Stomach (tissue), 9 donors: ENCODE results near the gene ENTPD6. TPM values are rescaled to one million over a fixed set of nuclear protein-coding genes. Genes with fewer than 3 reads are reported as not detected.

Experiments
- DNase-seq, 2 donors: peaks; one replicate each; pipeline versions ENCODE4 v3.0.0 to v3.0.0-alpha.2; 2013 to 2019
- H3K27ac ChIP-seq, 5 donors: fragments of 200-600 bp in 4 of 5; sonication (generic) in 4 of 5; one replicate each; pipeline ENCODE4 v1.5.1; 2013 to 2019; ENCODE audit warnings: mild to moderate bottlenecking in 1 of 5, moderate library complexity in 1 of 5
- H3K27me3 ChIP-seq, 3 donors: fragments of 200-600 bp; sonication (generic); one replicate each; pipeline ENCODE4 v1.5.1; 2017 to 2019; ENCODE audit warnings: mixed run types in 1 of 3
- H3K36me3 ChIP-seq, 4 donors: fragments of 200-600 bp; sonication (generic); 1 replicate in 3 of 4; 2 replicates in 1 of 4; pipeline ENCODE4 v1.5.1; 2016 to 2019
- H3K4me1 ChIP-seq, 4 donors: fragments of 200-600 bp; sonication (generic); one replicate each; pipeline ENCODE4 v1.5.1; 2016 to 2019
- H3K4me3 ChIP-seq, 4 donors: fragments of 200-600 bp; sonication (generic) in 3 of 4; one replicate each; pipeline ENCODE4 v1.5.1; 2016 to 2019; ENCODE audit warnings: mild to moderate bottlenecking in 1 of 4
- H3K9me3 ChIP-seq, 4 donors: fragments of 200-600 bp; sonication (generic); one replicate each; pipeline ENCODE4 v1.5.1; 2016 to 2019
- CTCF ChIP-seq, 7 experiments: fragments of 450-650 bp in 4 of 7; fragments of 200-600 bp in 3 of 7; sonication (generic) in 3 of 7; IDR thresholded peaks; one replicate each; pipeline ENCODE4 v1.5.1; 2016 to 2019; ENCODE audit warnings: antibody characterized with exemption in 7 of 7, control low read depth in 2 of 7, mild to moderate bottlenecking in 1 of 7
- EP300 ChIP-seq: sonication (generic); formaldehyde crosslinking; IDR thresholded peaks from one replicate; pipeline ENCODE4 v1.6.1; 2017; ENCODE audit warnings: antibody characterized with exemption
- POLR2A ChIP-seq, 4 donors: fragments of 450-650 bp; IDR thresholded peaks; one replicate each; pipeline ENCODE4 v1.6.1; 2016; ENCODE audit warnings: antibody characterized with exemption in 4 of 4, control low read depth in 2 of 4, mild to moderate bottlenecking in 1 of 4, moderate library complexity in 1 of 4
- POLR2AphosphoS5 ChIP-seq, 3 donors: sonication (generic); formaldehyde crosslinking; IDR thresholded peaks; one replicate each; pipeline ENCODE4 v1.6.1; 2016; ENCODE audit warnings: antibody characterized with exemption in 3 of 3
- WGBS, 5 donors: extraction: QIAGEN DNeasy Blood & Tissue Kit in 3 of 5; methylation state at CpG; one replicate each; pipeline versions ENCODE4 v1.1.5 to v1.1.7; 2013 to 2018; 5-methylcytosine and 5-hydroxymethylcytosine counted together
- intact Hi-C: fragments of 100-400 bp; cut with DNase I; formaldehyde crosslinking; loops from one replicate; pipeline ENCODE4 v1.15.1; 2023; ENCODE audit warnings: low total_unique reads
- polyA plus RNA-seq, 3 donors: library from polyadenylated mRNA; stranded (reverse); fragments of 200-250 nt; gene quantifications; one replicate each; pipeline ENCODE4 v1.2.3, GENCODE V29; 2013
- total RNA-seq, 5 donors: library from RNA; depleted of rRNA; stranded (reverse); fragments of >200 nt; gene quantifications; one replicate each; pipeline versions ENCODE4 v1.1.0 to v1.2.3, GENCODE V29; 2014 to 2016
- donor health status: healthy with polysubstance abuse.
- donor health status: Bipolar disorder and iron deficiency.
- donor health status: healthy.

Gene ENTPD6
- total and polyA plus RNA-seq, 8 donors, result 38.5 to 110 (median 66.5) TPM

DNA sequence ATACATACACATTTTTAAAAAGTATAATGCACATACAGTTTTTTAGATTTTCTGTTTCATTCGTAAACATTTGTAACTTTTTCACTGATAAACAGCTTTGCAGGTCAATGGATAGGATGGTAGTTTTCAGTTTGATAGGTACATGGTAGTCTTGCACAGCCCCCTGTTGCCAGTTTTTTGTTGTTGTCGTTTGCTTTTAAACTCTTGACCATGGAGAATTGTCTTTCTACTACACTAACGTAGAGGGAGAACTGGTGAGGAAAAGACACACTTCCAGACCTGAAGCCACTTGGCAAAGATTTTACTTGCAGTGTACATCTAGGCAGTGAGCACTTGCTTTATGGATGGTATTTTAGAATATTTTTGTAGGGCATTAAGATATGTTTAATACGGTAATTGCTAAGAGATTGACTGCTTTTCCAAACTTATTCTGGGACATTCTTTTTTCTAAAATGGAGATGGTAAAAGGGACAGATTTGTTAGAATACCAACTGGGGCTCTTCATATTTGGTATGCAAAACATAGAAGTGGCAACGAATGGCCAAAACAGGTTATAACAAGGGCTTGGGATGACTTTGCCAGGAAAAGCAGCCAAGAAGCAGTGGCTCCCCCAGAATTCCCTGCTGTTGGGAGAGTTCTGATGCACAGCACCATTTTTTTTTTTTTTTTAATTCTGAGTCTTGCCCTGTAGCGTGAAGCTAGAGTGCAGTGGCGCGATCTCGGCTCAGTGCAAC is 53.9 kb downstream of the ENTPD6 start:
- TF ChIP-seq POLR2AphosphoS5 (IDR thresholded peaks at IDR 0.05), result no peak
- no peak for TF ChIP-seq CTCF (IDR thresholded peaks at IDR 0.05)
- no peak for TF ChIP-seq POLR2A (IDR thresholded peaks at IDR 0.05)
- peak overlapping the region in 3 of 5 donors; percentile 25 to 96 (median 90) for H3K27ac ChIP-seq
- no peak for DNase-seq
- intact Hi-C loops, result no loop called here
- no peaks in the 10 kb centered on the region for H3K36me3 ChIP-seq
- no peaks in the 10 kb centered on the region for H3K9me3 ChIP-seq
- H3K27me3 ChIP-seq, result no peaks in the 10 kb centered on the region
- WGBS, 5 donors, result 47 to 55% (median 55%) methylated on average over 9 of the region's 9 CpGs
- peaks cover 35 to 73% (median 61%) of the 10 kb centered on the region in 4 donors for H3K4me1 ChIP-seq
- H3K4me3 ChIP-seq, result peak overlapping the region; percentile 77 to 96 (median 92)

- Histone ChIP-seq H3K9me3 (no peaks in the 10 kb centered on the region), H3K4me1 (peaks cover 37 to 84% (median 70%) of the 10 kb centered on the region in 4 donors), H3K36me3 (no peaks in the 10 kb centered on the region), H3K4me3 (peak overlapping the region in 2 of 4 donors; percentile 93 to 96), H3K27ac (peak overlapping the region in 1 of 5 donors; percentile 25), H3K27me3 (no peaks in the 10 kb centered on the region)
- TF ChIP-seq EP300 (no peak), POLR2AphosphoS5 (IDR thresholded peaks at IDR 0.05) (no peak), POLR2A (IDR thresholded peaks at IDR 0.05) (no peak), CTCF (IDR thresholded peaks at IDR 0.05) (no peak)
- no peak for DNase-seq
- intact Hi-C loops, result no loop called here
- 82 to 95% (median 86%) methylated on average over 3 of the region's 3 CpGs for WGBS, 5 donors
Measured at GRCh38 chr20:25250508-25250907, 55.0 kb downstream of the ENTPD6 start.

GRCh38 chr20:25251019-25251418 is 55.5 kb downstream of the ENTPD6 start:
- Histone ChIP-seq H3K27ac (no peak overlapping the region), H3K36me3 (no peaks in the 10 kb centered on the region), H3K27me3 (no peaks in the 10 kb centered on the region), H3K4me3 (no peak overlapping the region), H3K9me3 (no peaks in the 10 kb centered on the region), H3K4me1 (peaks cover 42 to 90% (median 75%) of the 10 kb centered on the region in 4 donors)
- intact Hi-C loops, result no loop called here
- TF ChIP-seq CTCF (IDR thresholded peaks at IDR 0.05) (no peak), POLR2AphosphoS5 (IDR thresholded peaks at IDR 0.05) (no peak)
- 88 to 94% (median 92%) methylated on average over 9 of the region's 9 CpGs for WGBS, 5 donors
- DNase-seq, result no peak

GRCh38 chr20:25251558-25251957 is 56.0 kb downstream of the ENTPD6 start:
- DNase-seq, result no peak
- H3K27me3 ChIP-seq, result no peaks in the 10 kb centered on the region
- no peaks in the 10 kb centered on the region for H3K9me3 ChIP-seq
- TF ChIP-seq EP300 (no peak), POLR2A (IDR thresholded peaks at IDR 0.05) (no peak), POLR2AphosphoS5 (IDR thresholded peaks at IDR 0.05) (no peak), CTCF (IDR thresholded peaks at IDR 0.05) (no peak)
- no peaks in the 10 kb centered on the region for H3K36me3 ChIP-seq
- peak overlapping the region in 1 of 5 donors; percentile 56 for H3K27ac ChIP-seq
- intact Hi-C loops, result no loop called here
- H3K4me1 ChIP-seq, result peaks cover 47 to 91% (median 79%) of the 10 kb centered on the region in 4 donors
- H3K4me3 ChIP-seq, result no peak overlapping the region
- 57 to 72% (median 63%) methylated on average over 4 of the region's 4 CpGs for WGBS, 5 donors
